ENCODE measurements around the gene REN.

GRCh38 chr1:204172404-204173029 is 6.4 kb upstream of the REN start:
- no peak for TF ChIP-seq ZNF75D (CRISPR knock-in tag; IDR thresholded peaks at IDR 0.05; ENCODE audit: borderline replicate concordance)
- no peak for TF ChIP-seq FOXJ3 (CRISPR knock-in tag; IDR thresholded peaks at IDR 0.05; ENCODE audit: borderline replicate concordance)
- TF ChIP-seq ZFP37 (CRISPR knock-in tag; IDR thresholded peaks at IDR 0.05; ENCODE audit: borderline replicate concordance) = no peak
- no peak for TF ChIP-seq NBN (conservative IDR thresholded peaks at IDR 0.05)
- no peak for TF ChIP-seq ZNF263 (CRISPR knock-in tag; IDR thresholded peaks at IDR 0.05)
- TF ChIP-seq KDM1A (CRISPR knock-in tag; IDR thresholded peaks at IDR 0.05) = no peak

All from HepG2 (cell line).